HUES6 (cell line): Measurements from ENCODE around the gene ATG16L2.
A peak's percentile ranks its signal among the peaks of the same experiment; 100 is the strongest.

Source experiments
- H3K27ac ChIP-seq: 2 replicates; pipeline ENCODE4 v1.7.0; 2013; ENCODE audit warnings: low read depth, mild to moderate bottlenecking, low read length, inconsistent platforms
- H3K27me3 ChIP-seq: 2 replicates; pipeline ENCODE4 v1.6.1; 2013; ENCODE audit warnings: low read length; ENCODE audit not compliant: control insufficient read depth, insufficient read depth
- H3K36me3 ChIP-seq: 2 replicates; pipeline ENCODE4 v1.6.1; 2013; ENCODE audit warnings: low read length; ENCODE audit not compliant: control insufficient read depth, insufficient read depth
- H3K4me1 ChIP-seq: 2 replicates; pipeline ENCODE4 v1.6.1; 2013; ENCODE audit warnings: low read length; ENCODE audit not compliant: control insufficient read depth, insufficient read depth
- H3K4me3 ChIP-seq: 2 replicates; pipeline ENCODE4 v1.5.1; 2013; ENCODE audit warnings: low read depth, low read length
- H3K9ac ChIP-seq: one replicate; pipeline ENCODE4 v1.6.1; 2013; ENCODE audit warnings: mild to moderate bottlenecking, low read length
- H3K9me3 ChIP-seq: 2 replicates; pipeline ENCODE4 v1.6.1; 2013; ENCODE audit warnings: low read depth, low read length; ENCODE audit not compliant: control insufficient read depth, insufficient read depth

Gene ATG16L2

DNA sequence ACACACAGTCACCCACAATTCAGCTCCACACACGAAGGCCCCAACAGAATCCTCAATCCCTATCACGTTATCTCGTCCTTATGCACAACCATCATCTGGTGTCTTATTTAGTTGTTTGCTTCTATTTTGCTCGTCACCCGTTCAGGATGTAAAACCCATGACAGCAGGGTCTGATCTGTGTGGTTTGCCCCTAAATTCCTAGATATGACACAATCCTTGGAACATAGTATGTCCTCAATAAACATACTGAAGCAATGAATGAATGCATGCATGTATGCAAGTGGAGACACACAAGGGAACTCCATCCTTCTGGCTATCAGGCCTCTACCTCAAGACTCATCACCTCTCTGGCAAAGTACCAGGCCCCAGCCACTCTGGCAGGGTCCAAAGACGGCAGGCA, 40.5 kb upstream of the ATG16L2 start:
- no peaks in the 10 kb centered on the region for H3K9me3 ChIP-seq
- H3K9ac ChIP-seq: no peak overlapping the region
- H3K4me3 ChIP-seq: no peak overlapping the region
- H3K27ac ChIP-seq: no peak overlapping the region
- H3K36me3 ChIP-seq: no peaks in the 10 kb centered on the region
- no peaks in the 10 kb centered on the region for H3K27me3 ChIP-seq
- peaks cover 11% of the 10 kb centered on the region for H3K4me1 ChIP-seq

DNA sequence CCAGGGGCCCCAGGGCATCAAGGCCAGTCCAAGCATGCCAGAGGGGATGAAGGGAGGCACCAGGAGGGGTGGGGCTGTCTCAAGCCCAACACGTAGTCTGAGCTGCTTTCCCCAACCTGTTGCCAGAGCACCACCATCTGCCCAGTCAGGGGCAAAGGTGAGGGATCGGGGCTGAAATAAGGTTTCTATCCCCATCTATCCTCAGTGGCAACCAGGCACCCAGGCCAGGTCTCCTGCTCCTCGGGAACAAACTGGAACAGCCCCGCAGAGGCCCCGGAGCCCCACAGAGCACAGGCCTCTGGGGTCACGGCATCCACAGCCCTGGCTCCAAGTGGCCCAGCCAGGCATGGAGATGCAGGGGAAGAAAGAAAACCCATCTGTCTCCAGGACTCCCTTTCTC, 39.7 kb upstream of the ATG16L2 start:
- H3K4me1 ChIP-seq: peaks cover 9% of the 10 kb centered on the region; the same call in 1 of the 2 replicates
- H3K27me3 ChIP-seq: no peaks in the 10 kb centered on the region
- no peak overlapping the region for H3K27ac ChIP-seq
- no peaks in the 10 kb centered on the region for H3K9me3 ChIP-seq
- H3K4me3 ChIP-seq: no peak overlapping the region
- no peak overlapping the region for H3K9ac ChIP-seq
- H3K36me3 ChIP-seq: no peaks in the 10 kb centered on the region

- Histone ChIP-seq H3K9me3 (no peaks in the 10 kb centered on the region), H3K36me3 (no peaks in the 10 kb centered on the region), H3K4me1 (peaks cover 16% of the 10 kb centered on the region; the same call in 1 of the 2 replicates), H3K9ac (no peak overlapping the region), H3K27me3 (peaks cover under 1% of the 10 kb centered on the region; the same call in 1 of the 2 replicates), H3K27ac (no peak overlapping the region), H3K4me3 (no peak overlapping the region)
Measured at GRCh38 chr11:72775288-72776110, 38.7 kb upstream of the ATG16L2 start.

GRCh38 chr11:72776117-72776843, 37.9 kb upstream of the ATG16L2 start:
- Histone ChIP-seq H3K9me3 (no peaks in the 10 kb centered on the region), H3K27me3 (peaks cover 7% of the 10 kb centered on the region), H3K27ac (no peak overlapping the region), H3K4me3 (no peak overlapping the region), H3K4me1 (peaks cover 20% of the 10 kb centered on the region; the same call in 1 of the 2 replicates), H3K36me3 (no peaks in the 10 kb centered on the region), H3K9ac (no peak overlapping the region)

GRCh38 chr11:72776844-72777754, 37.1 kb upstream of the ATG16L2 start:
- Histone ChIP-seq H3K9ac (no peak overlapping the region), H3K4me3 (no peak overlapping the region), H3K27me3 (peaks cover 7% of the 10 kb centered on the region), H3K36me3 (no peaks in the 10 kb centered on the region), H3K4me1 (peaks cover 18% of the 10 kb centered on the region), H3K27ac (no peak overlapping the region), H3K9me3 (no peaks in the 10 kb centered on the region)

DNA sequence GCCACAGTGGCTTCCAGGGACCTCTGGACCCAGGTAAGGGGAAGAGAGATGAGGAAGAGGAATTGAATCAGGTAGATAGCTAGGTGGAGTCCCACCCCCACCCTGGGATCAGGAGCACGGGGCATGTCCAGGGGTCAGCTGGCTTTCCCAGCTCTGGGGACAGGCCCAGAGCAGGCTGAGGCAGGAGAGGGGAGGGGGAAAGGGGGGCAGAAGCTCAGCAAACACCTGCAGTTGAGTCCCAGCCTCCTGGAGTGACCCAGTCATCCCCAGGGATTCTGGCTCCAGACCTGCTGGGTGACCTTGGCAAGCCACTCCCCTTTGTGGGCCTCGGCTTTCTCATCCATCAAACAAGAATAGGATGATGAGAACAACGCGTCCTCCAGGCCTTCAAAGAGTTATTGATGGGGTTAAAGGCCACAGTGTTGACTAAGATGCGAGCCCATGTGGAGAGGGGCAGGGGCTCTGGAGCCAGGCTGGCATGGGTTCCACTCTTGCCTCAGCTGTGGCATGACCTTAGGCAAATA, 36.4 kb upstream of the ATG16L2 start:
- Histone ChIP-seq H3K4me1 (peaks cover 25% of the 10 kb centered on the region), H3K4me3 (no peak overlapping the region), H3K27ac (no peak overlapping the region), H3K9me3 (no peaks in the 10 kb centered on the region), H3K27me3 (peaks cover 7% of the 10 kb centered on the region), H3K9ac (no peak overlapping the region), H3K36me3 (no peaks in the 10 kb centered on the region)

- H3K36me3 ChIP-seq: no peaks in the 10 kb centered on the region
Measured at GRCh38 chr11:72778535-72779494, 35.4 kb upstream of the ATG16L2 start.

DNA sequence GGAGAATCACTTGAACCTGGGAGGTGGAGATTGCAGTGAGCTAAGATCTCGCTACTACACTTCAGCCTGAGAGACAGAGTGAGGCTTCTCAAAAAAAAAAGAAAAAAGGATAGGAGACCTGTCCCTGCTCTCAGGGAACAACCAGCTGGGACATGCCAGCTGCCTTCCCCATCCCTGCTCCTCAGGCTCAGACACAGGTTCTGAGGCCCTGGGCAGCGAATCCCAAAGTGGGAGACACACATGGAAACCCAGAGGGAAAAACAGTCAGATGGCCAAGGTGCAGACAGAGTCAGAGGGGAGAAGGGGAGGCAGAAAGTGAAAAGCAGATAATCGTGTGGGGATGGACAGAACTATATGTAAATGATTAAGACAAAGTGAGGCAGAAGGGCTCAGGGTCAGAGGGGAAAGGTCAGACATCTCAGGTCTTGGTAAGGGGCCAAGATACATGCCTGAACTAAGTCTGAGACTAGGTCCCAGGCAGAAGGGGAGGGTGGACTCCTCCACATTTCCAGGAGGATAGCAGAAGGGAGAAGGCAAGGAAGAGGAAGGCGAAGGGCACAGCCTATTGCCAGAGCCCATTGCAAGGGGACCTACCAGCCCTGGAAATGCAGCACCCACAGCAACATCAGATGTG, 34.6 kb upstream of the ATG16L2 start:
- Histone ChIP-seq H3K9ac (no peak overlapping the region), H3K4me1 (peaks cover 29% of the 10 kb centered on the region), H3K36me3 (no peaks in the 10 kb centered on the region), H3K27ac (no peak overlapping the region), H3K27me3 (peaks cover 7% of the 10 kb centered on the region), H3K4me3 (no peak overlapping the region), H3K9me3 (no peaks in the 10 kb centered on the region)

More at GRCh38 chr11:72778535-72779494, 35.4 kb upstream of the ATG16L2 start:
- Histone ChIP-seq H3K9ac (no peak overlapping the region), H3K27ac (no peak overlapping the region), H3K9me3 (no peaks in the 10 kb centered on the region), H3K4me1 (peaks cover 29% of the 10 kb centered on the region), H3K27me3 (peaks cover 7% of the 10 kb centered on the region), H3K4me3 (no peak overlapping the region)

- Histone ChIP-seq H3K9ac (peak overlapping the region; percentile 41), H3K27ac (no peak overlapping the region), H3K4me3 (peak overlapping the region; percentile 50), H3K4me1 (peaks cover 29% of the 10 kb centered on the region), H3K27me3 (peaks cover 7% of the 10 kb centered on the region), H3K9me3 (no peaks in the 10 kb centered on the region), H3K36me3 (no peaks in the 10 kb centered on the region)
Measured at GRCh38 chr11:72780296-72781062, 33.7 kb upstream of the ATG16L2 start.
